ENCODE results near the gene CYP19A1. TPM values are rescaled to one million over a fixed set of nuclear protein-coding genes. Genes with fewer than 3 reads are reported as not detected.

The CYP19A1 gene
- total RNA-seq, 1 donor from 2014 or later: 0.95 TPM

- DNase-seq (no peak), ATAC-seq (peak in 1 of 2 donors; percentile 34)
- Histone ChIP-seq H3K4me3 (no peak overlapping the region), H3K27me3 (ENCODE audit: low read depth) (no peaks in the 10 kb centered on the region), H3K9me3 (no peaks in the 10 kb centered on the region), H3K4me1 (peaks cover 17% of the 10 kb centered on the region), H3K27ac (peak overlapping the region; percentile 56), H3K36me3 (no peaks in the 10 kb centered on the region)
- intact Hi-C loops (cut with DNase I): no loop called here
- TF ChIP-seq CTCF (IDR thresholded peaks at IDR 0.05): no peak
These were observed 28.3 kb downstream of the CYP19A1 start for GRCh38 chr15:51310064-51310463.

GRCh38 chr15:51307811-51308210 lies 30.6 kb downstream of the CYP19A1 start:
- H3K4me3 ChIP-seq: no peak overlapping the region
- DNase-seq: no peak

DNA sequence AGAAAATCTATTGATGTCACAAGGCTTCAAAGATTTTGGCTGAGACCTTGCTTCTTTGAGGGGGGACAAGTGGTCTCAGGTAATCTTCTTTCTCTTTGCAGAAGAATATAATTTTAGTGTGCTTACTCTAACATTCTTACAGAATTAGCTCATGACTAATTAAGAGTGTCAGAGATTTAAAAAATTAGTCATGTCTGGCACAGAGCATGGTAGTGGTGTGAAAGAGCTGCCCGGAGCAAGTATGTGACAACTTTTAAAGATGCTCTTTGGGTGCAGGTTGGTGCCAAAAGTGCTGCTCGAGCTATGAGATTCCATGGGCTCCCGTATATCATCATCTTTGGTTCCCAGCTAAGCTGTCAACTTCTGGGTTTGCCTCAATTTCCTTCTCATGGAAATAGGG lies 31.1 kb downstream of the CYP19A1 start:
- H3K4me1 ChIP-seq: peaks cover 17% of the 10 kb centered on the region
- ATAC-seq (no peak), DNase-seq (no peak)
- TF ChIP-seq CTCF (IDR thresholded peaks at IDR 0.05): no peak
- intact Hi-C loops (cut with DNase I): no loop called here
- no peak overlapping the region for H3K27ac ChIP-seq
- no peak overlapping the region for H3K4me3 ChIP-seq
- no peaks in the 10 kb centered on the region for H3K36me3 ChIP-seq
- H3K27me3 ChIP-seq (ENCODE audit: low read depth): no peaks in the 10 kb centered on the region
- no peaks in the 10 kb centered on the region for H3K9me3 ChIP-seq

More at GRCh38 chr15:51307811-51308210, 30.6 kb downstream of the CYP19A1 start:
- intact Hi-C loops (cut with DNase I): no loop called here
- Histone ChIP-seq H3K27me3 (ENCODE audit: low read depth) (no peaks in the 10 kb centered on the region), H3K27ac (no peak overlapping the region), H3K9me3 (no peaks in the 10 kb centered on the region), H3K4me1 (peaks cover 17% of the 10 kb centered on the region), H3K36me3 (no peaks in the 10 kb centered on the region)
- peak in 1 of 2 donors; percentile 11 for ATAC-seq
- no peak for TF ChIP-seq CTCF (IDR thresholded peaks at IDR 0.05)

DNA sequence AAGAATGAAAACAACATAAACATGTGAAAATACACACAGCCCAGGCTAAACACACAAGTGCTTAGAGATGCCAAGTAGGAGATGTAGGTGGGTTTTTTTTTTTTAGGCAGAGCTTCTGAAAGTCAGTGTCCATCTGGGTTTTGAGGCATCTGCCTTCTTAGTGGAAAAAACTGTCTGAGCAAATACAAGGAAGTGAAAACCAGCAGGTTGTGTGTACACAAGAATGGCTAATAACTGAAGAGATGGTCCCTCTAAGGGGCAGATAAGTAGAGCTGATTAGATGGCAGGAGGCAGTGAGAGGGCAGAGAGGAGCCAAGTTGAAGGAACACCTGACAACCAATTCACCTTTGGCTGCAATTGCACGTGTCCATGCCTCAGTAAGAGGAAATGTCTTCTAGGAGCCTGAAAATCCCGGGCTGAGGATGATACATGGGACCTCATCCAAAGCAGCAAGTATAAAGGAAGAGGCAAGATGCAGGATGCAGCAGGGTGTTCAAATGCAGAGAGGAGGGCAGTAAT lies 34.9 kb downstream of the CYP19A1 start:
- Histone ChIP-seq H3K27me3 (ENCODE audit: low read depth) (no peaks in the 10 kb centered on the region), H3K9me3 (no peaks in the 10 kb centered on the region), H3K4me1 (peaks cover 15% of the 10 kb centered on the region), H3K4me3 (no peak overlapping the region), H3K36me3 (no peaks in the 10 kb centered on the region), H3K27ac (no peak overlapping the region)
- DNase-seq (no peak), ATAC-seq (no peak)
- intact Hi-C loops (cut with DNase I): no loop called here
- no peak for TF ChIP-seq CTCF (IDR thresholded peaks at IDR 0.05)

DNA sequence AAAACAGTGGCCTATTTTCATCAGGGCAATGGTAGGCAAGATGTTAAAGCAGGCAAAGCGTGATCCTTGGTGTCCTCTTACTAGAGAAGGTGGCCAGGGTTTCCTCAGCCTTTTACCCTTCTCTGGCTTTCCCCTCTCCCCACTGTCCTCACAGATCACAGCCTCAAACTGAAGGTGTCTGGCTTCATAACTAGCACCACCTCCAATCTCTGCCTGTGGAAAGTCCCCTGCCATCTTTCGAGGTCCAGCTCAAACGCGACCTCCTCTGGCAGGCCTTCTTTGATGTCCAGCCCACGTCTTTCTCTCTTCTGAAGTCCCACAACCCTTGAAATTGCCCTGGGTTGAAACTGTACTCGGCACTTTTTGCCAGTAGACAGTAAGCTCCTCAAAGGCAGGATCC lies 35.9 kb downstream of the CYP19A1 start:
- peaks cover 10% of the 10 kb centered on the region for H3K4me1 ChIP-seq
- no peak for DNase-seq
- ATAC-seq: no peak
- H3K4me3 ChIP-seq: no peak overlapping the region
- TF ChIP-seq CTCF (IDR thresholded peaks at IDR 0.05): no peak
- intact Hi-C loops (cut with DNase I): no loop called here
- no peaks in the 10 kb centered on the region for H3K9me3 ChIP-seq
- H3K36me3 ChIP-seq: no peaks in the 10 kb centered on the region
- no peaks in the 10 kb centered on the region for H3K27me3 ChIP-seq (ENCODE audit: low read depth)
- H3K27ac ChIP-seq: no peak overlapping the region

Data from lower lobe of right lung (tissue), 2 donors.